Measurements from ENCODE around the gene PROX1.

PROX1 gene

GRCh38 chr1:214004795-214005194, 17.0 kb downstream of the PROX1 start:
- no peak for TF ChIP-seq CTCF (IDR thresholded peaks at IDR 0.05; ENCODE audit: low read depth, low read length, missing control alignments)
- no peak overlapping the region for H3K4me3 ChIP-seq (ENCODE audit: low read depth, low read length)
- DNase-seq (ENCODE audit: low read depth), result no peak

- TF ChIP-seq CTCF (IDR thresholded peaks at IDR 0.05; ENCODE audit: low read depth, low read length, missing control alignments), result no peak
- H3K4me3 ChIP-seq (ENCODE audit: low read depth, low read length), result no peak overlapping the region
- no peak for DNase-seq (ENCODE audit: low read depth)
These were observed 17.9 kb downstream of the PROX1 start for GRCh38 chr1:214005708-214006107.

- no peak overlapping the region for H3K4me3 ChIP-seq (ENCODE audit: low read depth, low read length)
- DNase-seq (ENCODE audit: low read depth), result no peak
- no peak for TF ChIP-seq CTCF (IDR thresholded peaks at IDR 0.05; ENCODE audit: low read depth, low read length, missing control alignments)
These were observed 19.1 kb downstream of the PROX1 start for GRCh38 chr1:214006845-214007244.

DNA sequence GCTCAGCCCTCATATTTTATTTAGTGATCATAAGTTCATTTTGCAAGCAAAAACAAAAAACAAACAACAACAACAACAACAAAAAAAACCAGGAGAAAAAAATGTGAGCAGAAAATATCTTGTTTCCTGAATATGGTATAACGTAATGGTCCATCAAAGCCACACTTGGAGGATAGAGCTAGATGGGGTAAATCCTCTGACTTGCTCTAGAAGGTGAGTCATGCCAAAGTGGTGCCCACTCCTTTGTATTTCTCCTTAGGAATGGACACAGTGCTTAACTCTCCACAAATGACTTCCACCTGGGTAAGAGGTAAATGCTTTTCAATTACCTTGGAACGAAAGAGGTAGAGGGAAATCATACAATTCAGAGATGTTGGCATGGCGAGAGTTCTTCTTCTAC, 20.6 kb downstream of the PROX1 start:
- no peak for TF ChIP-seq CTCF (IDR thresholded peaks at IDR 0.05; ENCODE audit: low read depth, low read length, missing control alignments)
- DNase-seq (ENCODE audit: low read depth), result no peak
- H3K4me3 ChIP-seq (ENCODE audit: low read depth, low read length), result no peak overlapping the region

GRCh38 chr1:214008791-214009422, 21.1 kb downstream of the PROX1 start:
- no peak for DNase-seq (ENCODE audit: low read depth)
- no peak overlapping the region for H3K4me3 ChIP-seq (ENCODE audit: low read depth, low read length)
- no peak for TF ChIP-seq CTCF (IDR thresholded peaks at IDR 0.05; ENCODE audit: low read depth, low read length, missing control alignments)

DNA sequence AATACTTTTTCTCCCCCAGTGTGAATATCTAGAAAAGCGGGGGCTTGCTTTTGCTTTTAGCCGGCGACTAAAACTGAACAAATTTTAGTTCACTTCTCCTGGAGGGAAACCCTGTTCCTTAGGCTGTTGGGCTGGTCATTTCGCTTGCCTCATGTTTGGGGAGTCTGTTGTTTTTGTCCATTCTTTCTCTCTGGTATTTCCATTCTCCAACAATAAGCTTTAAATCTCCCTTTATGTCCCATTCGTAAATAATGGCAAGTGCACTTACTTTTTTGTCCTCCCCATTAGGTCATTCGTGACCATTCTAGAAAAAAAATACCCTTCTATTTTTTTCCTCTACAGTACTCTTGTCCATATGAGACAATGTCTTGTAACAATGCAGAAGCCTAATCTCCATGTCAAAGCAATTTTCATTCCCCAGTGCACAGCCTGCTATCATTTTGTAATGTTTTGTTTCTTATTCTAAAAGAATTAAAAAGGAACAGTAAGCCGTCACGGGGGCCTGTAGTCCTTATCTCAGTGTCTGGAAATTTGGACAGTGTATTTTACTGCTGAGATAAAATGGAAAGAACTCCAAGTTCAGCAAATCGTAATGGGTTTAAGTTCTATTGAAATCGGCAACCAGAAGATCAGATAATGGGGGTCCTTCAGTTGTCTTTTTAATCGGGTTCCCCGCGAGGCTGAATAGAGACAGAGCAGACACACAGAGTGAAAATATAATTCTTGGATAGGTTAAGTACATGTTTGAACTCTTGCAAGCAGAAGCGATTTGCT, 21.8 kb downstream of the PROX1 start:
- no peak for DNase-seq (ENCODE audit: low read depth)
- H3K4me3 ChIP-seq (ENCODE audit: low read depth, low read length), result no peak overlapping the region
- TF ChIP-seq CTCF (IDR thresholded peaks at IDR 0.05; ENCODE audit: low read depth, low read length, missing control alignments), result no peak

- no peak for DNase-seq (ENCODE audit: low read depth)
- no peak for TF ChIP-seq CTCF (IDR thresholded peaks at IDR 0.05; ENCODE audit: low read depth, low read length, missing control alignments)
- H3K4me3 ChIP-seq (ENCODE audit: low read depth, low read length), result no peak overlapping the region
These were observed 22.4 kb downstream of the PROX1 start for GRCh38 chr1:214010197-214010573.
